Testis (tissue), 2 donors: Measurements from ENCODE around the gene MAP3K2.

ENCODE experiments used
- CTCF ChIP-seq, 3 experiments: fragments of 450-650 bp in 2 of 3; fragments of 200-600 bp in 1 of 3; sonication (generic) in 1 of 3; IDR thresholded peaks; one replicate each; pipeline ENCODE4 v1.5.1; 2016 to 2019; ENCODE audit warnings: antibody characterized with exemption in 3 of 3, mild to moderate bottlenecking in 2 of 3, moderate library complexity in 1 of 3
- POLR2A ChIP-seq: fragments of 450-650 bp; IDR thresholded peaks from one replicate; pipeline ENCODE4 v1.6.1; 2017; ENCODE audit warnings: antibody characterized with exemption, mild to moderate bottlenecking, moderate library complexity

- TF ChIP-seq CTCF (IDR thresholded peaks at IDR 0.05) = no peak
- no peak for TF ChIP-seq POLR2A
Observed at GRCh38 chr2:127431408-127432023, 43.7 kb upstream of the MAP3K2 start.
